GM19324 (cell line): Measurements from ENCODE around the gene ARSK.
"Not testable (repeated sequence)": the region's sequence is repeated elsewhere in the genome, so short reads cannot be mapped to it uniquely, and the experiment has no call there.

ENCODE experiments used
- ATAC-seq: cut with Tn5 transposase; IDR thresholded peaks from one replicate; pipeline ENCODE4 v1.9.1; 2021; ENCODE audit warnings: mild to moderate bottlenecking, moderate library complexity; ENCODE audit not compliant: unreplicated experiment, low FRiP score

The ARSK gene

GRCh38 chr5:95620030-95620869 lies 65.3 kb downstream of the ARSK start, which contains the start of gene GPR150:
Gene GPR150 (plus strand): TSS chr5:95620087. CDS start chr5:95620276, 189 bp downstream.
- ATAC-seq = peak; percentile 74

GRCh38 chr5:95620870-95621838 lies 66.3 kb downstream of the ARSK start:
- ATAC-seq = peak; percentile 45

GRCh38 chr5:95621839-95622629 lies 67.1 kb downstream of the ARSK start:
- ATAC-seq = no peak

DNA sequence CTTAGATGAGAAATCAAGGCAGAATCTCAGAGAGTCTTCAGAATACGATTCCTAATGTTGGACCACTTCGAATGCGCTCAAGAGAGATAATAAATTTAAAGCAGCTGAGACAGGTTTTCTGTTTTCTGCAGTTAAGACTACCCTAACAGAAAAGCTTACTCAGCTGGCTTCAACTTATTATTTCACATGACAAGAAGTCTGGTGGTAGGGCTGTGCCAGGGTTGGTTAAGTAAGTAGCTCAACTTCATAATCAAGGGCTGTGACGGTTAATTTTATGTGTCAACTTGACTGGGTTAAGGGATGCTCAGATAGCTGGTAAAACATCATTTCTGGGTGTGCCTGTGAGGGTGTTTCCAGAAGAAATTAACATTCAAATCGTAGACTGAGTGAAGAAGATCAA lies 68.8 kb downstream of the ARSK start:
- no peak for ATAC-seq

DNA sequence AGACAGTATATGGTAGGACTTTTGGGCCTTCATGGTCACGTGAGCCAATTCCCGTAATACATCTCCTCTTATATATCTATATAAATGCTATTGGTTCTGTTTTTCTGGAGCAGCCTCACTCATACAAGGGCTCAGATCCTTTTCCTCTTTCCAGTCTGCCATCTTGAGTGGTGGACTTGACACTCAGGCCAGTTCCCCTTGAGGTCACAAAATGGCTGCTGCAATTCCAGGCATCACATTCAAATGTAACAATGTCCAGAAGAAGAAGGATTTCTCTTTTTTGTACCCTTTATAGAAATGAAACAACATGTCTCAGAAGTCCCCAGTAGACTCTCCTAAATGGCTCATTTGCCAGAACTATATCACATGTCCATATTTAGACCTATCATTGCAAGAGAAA lies 69.5 kb downstream of the ARSK start:
- ATAC-seq = no peak

DNA sequence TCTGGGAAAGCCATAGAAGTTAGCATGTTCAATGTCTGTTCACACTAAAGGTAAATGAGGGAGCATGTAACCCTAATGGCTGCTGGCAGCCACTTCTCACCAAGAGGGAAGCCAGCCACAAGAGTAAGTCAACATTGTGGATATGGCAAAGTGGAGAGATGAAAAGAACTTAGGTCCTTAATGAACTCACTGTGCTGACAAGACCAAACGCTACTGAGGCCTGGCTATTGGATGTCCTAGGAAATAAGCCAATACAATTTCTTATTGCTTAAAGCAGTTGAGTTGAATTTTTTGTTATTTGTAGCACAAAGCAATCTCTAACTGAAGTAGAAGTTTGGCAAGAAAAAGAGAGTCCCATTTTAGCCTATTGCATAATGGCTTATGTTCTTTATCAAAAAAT lies 71.8 kb downstream of the ARSK start:
- no peak for ATAC-seq

- no peak for ATAC-seq
Observed at GRCh38 chr5:95627971-95628810, 73.3 kb downstream of the ARSK start.

- ATAC-seq = no peak
Observed at GRCh38 chr5:95628933-95629332, 74.0 kb downstream of the ARSK start.

- no peak for ATAC-seq
Observed at GRCh38 chr5:95630394-95630917, 75.6 kb downstream of the ARSK start.

- no peak for ATAC-seq
Observed at GRCh38 chr5:95631255-95631958, 76.5 kb downstream of the ARSK start.

- peak; percentile 70 for ATAC-seq
Observed at GRCh38 chr5:95631991-95632675, 77.2 kb downstream of the ARSK start.

GRCh38 chr5:95632942-95633341 lies 78.0 kb downstream of the ARSK start:
- ATAC-seq = not testable (repeated sequence)

DNA sequence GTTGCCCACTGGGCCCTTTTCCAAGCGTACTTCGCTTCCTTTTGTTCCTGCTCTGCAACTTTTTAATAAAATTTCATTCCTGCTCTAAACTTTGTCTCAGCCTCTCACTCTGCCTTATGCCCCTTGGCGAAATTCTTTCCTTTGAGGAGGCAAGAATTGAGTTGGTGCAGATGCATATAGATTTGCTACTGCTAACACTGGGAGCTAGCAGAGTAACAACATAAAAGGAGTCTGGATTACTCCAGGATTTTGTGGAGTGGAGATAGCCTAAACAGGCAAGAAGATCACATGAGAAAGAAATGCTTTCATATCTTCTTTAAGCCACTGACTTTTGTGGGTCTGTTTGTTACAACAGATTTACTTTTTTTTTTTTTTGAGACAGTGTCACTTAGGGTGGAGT lies 78.8 kb downstream of the ARSK start:
- no peak for ATAC-seq

GRCh38 chr5:95634081-95634480 lies 79.2 kb downstream of the ARSK start:
- no peak for ATAC-seq

- no peak for ATAC-seq
Observed at GRCh38 chr5:95638632-95639031, 83.7 kb downstream of the ARSK start.

GRCh38 chr5:95641741-95642220 lies 86.9 kb downstream of the ARSK start:
- no peak for ATAC-seq

DNA sequence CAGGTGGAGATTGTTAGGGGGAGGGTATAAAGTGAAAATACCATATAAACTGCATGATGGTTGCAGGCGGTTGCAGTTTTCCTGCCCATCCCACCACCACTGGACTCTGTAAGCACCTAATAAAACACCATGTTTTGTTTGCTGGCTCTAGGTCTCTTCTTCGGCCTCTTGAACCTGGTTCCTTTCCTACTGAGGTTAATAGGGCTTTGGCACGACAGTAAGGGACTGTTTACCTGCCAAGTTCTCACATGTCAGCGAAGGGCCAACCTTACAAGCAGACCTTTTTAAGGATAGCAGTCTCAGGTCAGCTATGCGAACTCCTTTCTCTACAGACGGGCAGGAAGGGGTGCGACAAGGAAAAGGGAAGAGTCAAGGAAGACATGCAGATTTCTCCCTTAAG lies 88.3 kb downstream of the ARSK start:
- ATAC-seq = no peak
